Omental fat pad (tissue), 4 donors: ENCODE data around the gene NBR1. TPM values are rescaled to one million over a fixed set of nuclear protein-coding genes. Genes with fewer than 3 reads are reported as not detected.
A peak's percentile ranks its signal among the peaks of the same experiment; 100 is the strongest.
"Not testable (repeated sequence)": the region's sequence is repeated elsewhere in the genome, so short reads cannot be mapped to it uniquely, and the experiment has no call there.

Source experiments
- ATAC-seq: fragments of 150-250 bp; one replicate; pipeline ENCODE4 v1.9.1; 2016; ENCODE audit warnings: mild to moderate bottlenecking, moderate library complexity; ENCODE audit not compliant: low FRiP score
- DNase-seq: peaks from one replicate; pipeline ENCODE4 v3.0.0-alpha.2; 2019; ENCODE audit warnings: low spot score
- CTCF ChIP-seq, 3 donors: fragments of 450-650 bp; IDR thresholded peaks; one replicate each; pipeline ENCODE4 v1.5.1; 2016 to 2017; ENCODE audit warnings: antibody characterized with exemption in 3 of 3, mild to moderate bottlenecking in 3 of 3, moderate library complexity in 2 of 3
- total RNA-seq, 4 donors: library from RNA; depleted of rRNA; stranded (reverse); fragments of >200 nt; gene quantifications; one replicate each; pipeline ENCODE4 v1.1.0, GENCODE V29; 2016

NBR1 gene
- total RNA-seq, 4 donors from 2014 or later: 41.8 to 97.3 (median 75.3) TPM

- DNase-seq: no peak
Observed at GRCh38 chr17:43143201-43143600, 27.8 kb upstream of the NBR1 start.

GRCh38 chr17:43146649-43147048 lies 24.4 kb upstream of the NBR1 start:
- TF ChIP-seq CTCF (IDR thresholded peaks at IDR 0.05): no peak
- no peak for DNase-seq
- no peak for ATAC-seq

More at GRCh38 chr17:43143201-43143600, 27.8 kb upstream of the NBR1 start:
- no peak for TF ChIP-seq CTCF (IDR thresholded peaks at IDR 0.05)
- no peak for ATAC-seq

- TF ChIP-seq CTCF (IDR thresholded peaks at IDR 0.05): no peak
- DNase-seq (no peak), ATAC-seq (no peak)
Observed at GRCh38 chr17:43151880-43152456, 19.0 kb upstream of the NBR1 start.

GRCh38 chr17:43153197-43153835 lies 17.7 kb upstream of the NBR1 start:
- ATAC-seq, DNase-seq: not testable (repeated sequence)

- ATAC-seq: no peak
- no peak for TF ChIP-seq CTCF (IDR thresholded peaks at IDR 0.05)
- no peak for DNase-seq
Observed at GRCh38 chr17:43155666-43156065, 15.3 kb upstream of the NBR1 start.

- ATAC-seq, DNase-seq: not testable (repeated sequence)
Observed at GRCh38 chr17:43159232-43159631, 11.8 kb upstream of the NBR1 start.

- not testable (repeated sequence) for DNase-seq, ATAC-seq
Observed at GRCh38 chr17:43159957-43160356, 11.1 kb upstream of the NBR1 start.

GRCh38 chr17:43165971-43166370 lies 5.0 kb upstream of the NBR1 start:
- ATAC-seq, DNase-seq: not testable (repeated sequence)

- ATAC-seq (peak; percentile 34), DNase-seq (no peak)
- TF ChIP-seq CTCF (IDR thresholded peaks at IDR 0.05): no peak
Observed at GRCh38 chr17:43169561-43170139, 1.4 kb upstream of the NBR1 start.
